Right cardiac atrium (tissue), 5 donors: ENCODE data around the gene HPS4. TPM values are rescaled to one million over a fixed set of nuclear protein-coding genes. Genes with fewer than 3 reads are reported as not detected.

Experiments
- ATAC-seq, 2 donors: fragments of 200-7000 bp; cut with Tn5 transposase; one replicate each; pipeline versions ENCODE4 v1.8.0 to v1.9.1; 2020; ENCODE audit warnings: moderate library complexity in 2 of 2, mild to moderate bottlenecking in 1 of 2
- DNase-seq, 3 donors: peaks; one replicate each; pipeline ENCODE4 v3.0.0-alpha.2; 2020
- H3K27ac ChIP-seq: one replicate; pipeline ENCODE4 v1.5.1; 2013; ENCODE audit warnings: mild to moderate bottlenecking, low read length, control low read depth, moderate library complexity
- H3K27me3 ChIP-seq: one replicate; pipeline ENCODE4 v1.6.1; 2013; ENCODE audit not compliant: control insufficient read depth, insufficient read depth
- H3K4me1 ChIP-seq: one replicate; pipeline ENCODE4 v1.6.1; 2013; ENCODE audit warnings: low read length; ENCODE audit not compliant: control insufficient read depth, insufficient read depth
- H3K4me3 ChIP-seq: one replicate; pipeline ENCODE4 v1.5.1; 2013; ENCODE audit warnings: low read length, control low read depth
- H3K9me3 ChIP-seq: one replicate; pipeline ENCODE4 v1.6.1; 2013; ENCODE audit warnings: low read length; ENCODE audit not compliant: control insufficient read depth
- WGBS: extraction: QIAGEN DNeasy Blood & Tissue Kit; methylation state at CpG from one replicate; pipeline ENCODE4 v1.1.7; 2013; 5-methylcytosine and 5-hydroxymethylcytosine counted together
- intact Hi-C, 4 donors: fragments of 100-400 bp; cut with DNase I; formaldehyde crosslinking; loops; one replicate each; pipeline versions ENCODE4 v1.11.0 to v1.14.0; 2022 to 2023
- polyA plus RNA-seq: library from polyadenylated mRNA; stranded (reverse); fragments of 200-250 nt; gene quantifications from one replicate; pipeline ENCODE4 v1.2.3, GENCODE V29; 2013
- total RNA-seq, 4 donors: library from RNA; stranded (reverse); fragmentation: NEBNext Ultra II Directional; extraction: Animal tissue kit (Norgen Biotek cat#: 25700); gene quantifications; one replicate each; pipeline ENCODE4 v1.2.1, GENCODE V29; 2021
- donor health status: healthy with polysubstance abuse.
- donor health status: DM: no; HTN: yes; CAD: no.
- donor health status: DM: no; HTN: no; CAD: no.
- donor health status: DM: no; HTN: yes; CAD: no; lungs with severe emphysema.
- donor health status: DM: yes; HTN: yes; CAD: no.

HPS4 gene
- total and polyA plus RNA-seq, 5 donors: 7.4 to 14.0 (median 12.0) TPM

DNA sequence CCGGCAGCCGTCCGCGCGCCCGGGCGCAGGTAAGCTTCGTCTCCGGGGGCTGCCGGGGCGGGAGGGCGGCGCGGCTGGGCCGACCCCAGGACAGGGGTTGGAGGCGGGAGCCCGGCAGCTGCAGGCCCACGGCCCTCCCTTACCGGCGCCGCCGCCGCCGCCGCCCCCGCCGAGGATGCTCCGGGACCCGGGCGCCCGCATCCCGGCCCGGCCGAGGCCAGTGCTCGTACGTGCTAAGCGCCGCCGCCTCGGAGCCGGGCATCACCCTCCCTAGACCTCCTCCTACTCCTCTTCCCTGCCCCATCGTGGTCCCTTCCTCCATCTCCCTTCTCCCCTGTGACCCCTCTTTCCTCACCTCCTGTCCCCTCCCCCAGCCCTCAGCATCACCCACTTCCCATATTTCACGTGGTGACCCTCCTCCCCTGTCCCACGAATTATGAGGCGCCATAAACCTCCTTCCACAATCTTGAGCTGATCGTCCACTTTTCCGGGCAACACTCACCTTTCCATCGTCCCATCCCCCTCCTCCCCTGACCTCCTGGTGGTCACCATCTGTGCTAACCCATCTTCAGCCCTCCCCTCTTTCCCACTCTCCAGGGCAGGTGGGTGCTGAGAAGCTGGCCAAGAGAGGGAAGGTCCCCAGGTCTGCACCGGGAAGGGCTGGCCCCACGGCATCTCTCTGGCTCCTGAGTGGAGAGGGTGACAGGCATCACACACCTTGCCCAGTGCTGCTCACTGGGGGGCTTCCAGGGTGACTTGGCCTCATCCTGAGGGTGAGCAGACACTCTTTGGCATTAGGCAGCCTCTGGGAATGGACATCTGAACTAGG lies 53.9 kb downstream of the HPS4 start:
- DNase-seq (no peak), ATAC-seq (peak in 1 of 2 donors; percentile 5)
- Histone ChIP-seq H3K9me3 (no peaks in the 10 kb centered on the region), H3K4me3 (peak overlapping the region; percentile 83), H3K27me3 (no peaks in the 10 kb centered on the region), H3K27ac (no peak overlapping the region), H3K4me1 (no peaks in the 10 kb centered on the region)
- WGBS: 6% methylated on average over 49 of the region's 50 CpGs
- intact Hi-C loops: no loop called here

GRCh38 chr22:26428515-26429457 lies 54.8 kb downstream of the HPS4 start, which contains the start of gene ASPHD2:
ASPHD2 (plus strand) TSS chr22:26429260; CDS start chr22:26433616, 4,356 bp downstream.
- Histone ChIP-seq H3K27me3 (no peaks in the 10 kb centered on the region), H3K9me3 (no peaks in the 10 kb centered on the region), H3K27ac (no peak within 1 kb of the TSS), H3K4me1 (no peaks in the 10 kb centered on the region), H3K4me3 (peak within 1 kb of the TSS; percentile 83)
- DNase-seq: peak; percentile 57 to 85 (median 81)
- 1% methylated on average over 96 of the region's 96 CpGs for WGBS
- peak; percentile 85 to 87 for ATAC-seq
- intact Hi-C loops: no loop called here

DNA sequence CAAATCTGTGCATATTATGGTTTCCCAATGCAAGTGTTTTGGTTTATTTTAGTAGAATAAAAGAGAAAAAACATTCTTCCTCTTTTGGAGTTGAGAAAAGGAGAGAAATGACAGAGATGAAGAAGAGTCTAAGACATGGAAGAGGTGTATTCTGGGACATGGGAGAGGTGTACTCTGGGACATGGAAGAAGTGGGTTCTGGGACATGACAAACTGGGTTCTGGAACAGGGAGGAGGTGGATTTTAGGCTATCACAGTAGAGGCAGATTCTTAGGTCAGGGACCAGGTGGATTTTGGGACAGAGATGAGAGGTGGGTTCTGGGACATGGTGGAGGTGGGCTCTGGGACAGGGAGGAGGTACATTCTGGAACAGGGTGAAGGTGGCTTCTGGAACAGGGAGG lies 56.7 kb downstream of the HPS4 start:
- intact Hi-C loops: no loop called here
- H3K4me3 ChIP-seq: no peak overlapping the region
- no peaks in the 10 kb centered on the region for H3K9me3 ChIP-seq
- ATAC-seq: no peak
- no peaks in the 10 kb centered on the region for H3K4me1 ChIP-seq
- no peak overlapping the region for H3K27ac ChIP-seq
- no peaks in the 10 kb centered on the region for H3K27me3 ChIP-seq
- DNase-seq: no peak

- ATAC-seq (no peak), DNase-seq (no peak)
- intact Hi-C loops: no loop called here
- WGBS: 50% methylated on average over 3 of the region's 3 CpGs
- no peak overlapping the region for H3K4me3 ChIP-seq
- no peak overlapping the region for H3K27ac ChIP-seq
- no peaks in the 10 kb centered on the region for H3K9me3 ChIP-seq
- peaks cover 2% of the 10 kb centered on the region for H3K27me3 ChIP-seq
- H3K4me1 ChIP-seq: no peaks in the 10 kb centered on the region
These were observed 65.0 kb downstream of the HPS4 start for GRCh38 chr22:26418620-26419019.

- DNase-seq: no peak
- no peaks in the 10 kb centered on the region for H3K9me3 ChIP-seq
- no peaks in the 10 kb centered on the region for H3K4me1 ChIP-seq
- no peak overlapping the region for H3K27ac ChIP-seq
- H3K27me3 ChIP-seq: peaks cover 2% of the 10 kb centered on the region
- H3K4me3 ChIP-seq: no peak overlapping the region
- ATAC-seq: no peak
- intact Hi-C loops: no loop called here
- WGBS: 64% methylated on average over 3 of the region's 3 CpGs
These were observed 66.2 kb downstream of the HPS4 start for GRCh38 chr22:26417406-26417805.

DNA sequence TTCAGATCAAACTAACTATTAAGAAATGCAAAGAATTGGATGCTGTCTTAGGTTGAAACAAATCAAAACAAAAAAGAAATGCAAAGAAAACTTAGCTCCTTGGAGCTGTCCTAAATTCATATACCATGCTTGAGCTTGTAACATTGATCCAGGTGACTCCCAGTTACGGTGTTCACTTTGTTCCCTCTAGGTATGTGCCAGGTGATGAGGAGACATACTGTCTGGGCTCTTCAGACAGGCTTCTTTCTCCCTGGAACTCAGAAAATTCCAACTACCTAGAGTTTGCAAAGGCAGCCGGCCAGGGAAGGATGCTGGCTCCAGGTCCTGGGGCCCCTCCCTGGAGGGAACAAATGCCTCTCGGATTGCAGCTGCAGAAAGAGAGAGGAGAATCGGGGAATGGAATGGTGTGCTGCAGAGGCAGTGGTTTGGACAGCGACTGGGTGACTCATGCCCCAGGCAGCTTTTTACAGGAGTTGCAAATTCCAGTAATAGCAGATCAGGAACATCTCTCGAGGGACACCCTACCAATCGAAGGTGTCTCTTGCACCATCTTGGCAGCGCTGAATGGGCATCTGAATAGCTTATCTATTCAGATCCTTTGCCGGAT lies 66.8 kb downstream of the HPS4 start:
- intact Hi-C loops: no loop called here
- Histone ChIP-seq H3K4me3 (no peak overlapping the region), H3K27ac (no peak overlapping the region), H3K4me1 (no peaks in the 10 kb centered on the region), H3K27me3 (peaks cover 2% of the 10 kb centered on the region), H3K9me3 (no peaks in the 10 kb centered on the region)
- DNase-seq: no peak
- 29% methylated on average over 9 of the region's 9 CpGs for WGBS
- no peak for ATAC-seq

- intact Hi-C loops: no loop called here
- no peak for ATAC-seq
- no peaks in the 10 kb centered on the region for H3K9me3 ChIP-seq
- no peak overlapping the region for H3K27ac ChIP-seq
- DNase-seq: no peak
- H3K27me3 ChIP-seq: peaks cover 2% of the 10 kb centered on the region
- H3K4me1 ChIP-seq: no peaks in the 10 kb centered on the region
- 68% methylated on average over 4 of the region's 4 CpGs for WGBS
- H3K4me3 ChIP-seq: no peak overlapping the region
These were observed 67.3 kb downstream of the HPS4 start for GRCh38 chr22:26416256-26416655.

DNA sequence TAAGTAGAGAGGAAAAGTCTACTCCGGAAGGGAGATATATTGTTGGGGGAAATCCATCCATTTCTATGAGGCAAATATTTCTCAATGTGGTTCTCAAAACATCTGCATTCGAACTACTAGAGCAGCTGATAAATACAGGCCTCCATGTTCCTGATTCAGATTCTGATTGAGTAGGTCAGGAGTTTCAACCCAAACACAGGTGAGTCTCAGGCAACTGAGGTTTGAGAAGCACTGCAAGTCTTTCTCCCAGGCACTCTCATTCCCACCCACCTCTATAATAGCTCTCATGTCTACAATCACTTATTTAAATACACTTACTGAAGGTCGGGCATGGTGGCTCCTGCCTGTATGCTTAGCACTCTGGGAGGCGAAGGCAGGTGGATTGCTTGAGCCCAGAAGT lies 69.2 kb downstream of the HPS4 start:
- intact Hi-C loops: no loop called here
- ATAC-seq (no peak), DNase-seq (no peak)
- 82% methylated on average over 4 of the region's 4 CpGs for WGBS
- peaks cover 2% of the 10 kb centered on the region for H3K27me3 ChIP-seq
- H3K4me3 ChIP-seq: no peak overlapping the region
- H3K4me1 ChIP-seq: no peaks in the 10 kb centered on the region
- H3K27ac ChIP-seq: no peak overlapping the region
- no peaks in the 10 kb centered on the region for H3K9me3 ChIP-seq

- WGBS: 56% methylated on average over 5 of the region's 5 CpGs
- Histone ChIP-seq H3K27ac (no peak overlapping the region), H3K9me3 (no peaks in the 10 kb centered on the region), H3K4me3 (no peak overlapping the region), H3K27me3 (no peaks in the 10 kb centered on the region), H3K4me1 (no peaks in the 10 kb centered on the region)
- intact Hi-C loops: no loop called here
- no peak for ATAC-seq
- DNase-seq: no peak
These were observed 73.2 kb downstream of the HPS4 start for GRCh38 chr22:26410386-26410785.

- no peak for DNase-seq
- intact Hi-C loops: no loop called here
- WGBS: 42% methylated on average over 5 of the region's 5 CpGs
These were observed 73.8 kb downstream of the HPS4 start for GRCh38 chr22:26409719-26410335.

More at GRCh38 chr22:26409719-26410335, 73.8 kb downstream of the HPS4 start:
- Histone ChIP-seq H3K27me3 (no peaks in the 10 kb centered on the region), H3K9me3 (no peaks in the 10 kb centered on the region), H3K4me1 (no peaks in the 10 kb centered on the region), H3K4me3 (no peak overlapping the region), H3K27ac (no peak overlapping the region)
- peak in 1 of 2 donors; percentile 55 for ATAC-seq
